ENCODE data around the gene SLC66A2. TPM values are rescaled to one million over a fixed set of nuclear protein-coding genes. Genes with fewer than 3 reads are reported as not detected.

SLC66A2 gene
- total and polyA plus RNA-seq, 2 of the 13 experiments (the other 11 are each of a cell fraction or from before 2014, with no cell fraction given) = 33.5 to 41.9 TPM

- TF ChIP-seq ZNF646 (CRISPR knock-in tag; IDR thresholded peaks at IDR 0.05) (no peak), NFYC (CRISPR knock-in tag; IDR thresholded peaks at IDR 0.05) (no peak), PAF1 (CRISPR knock-in tag; IDR thresholded peaks at IDR 0.05) (no peak), ZNF430 (CRISPR knock-in tag; IDR thresholded peaks at IDR 0.05) (no peak), ZNF350 (CRISPR knock-in tag; IDR thresholded peaks at IDR 0.05; ENCODE audit: borderline replicate concordance, low read depth) (no peak), ZNF850 (CRISPR knock-in tag; conservative IDR thresholded peaks at IDR 0.05) (no peak), ZNF44 (CRISPR knock-in tag; IDR thresholded peaks at IDR 0.05) (no peak), HMG20A (CRISPR knock-in tag; IDR thresholded peaks at IDR 0.05; ENCODE audit: borderline replicate concordance) (no peak), FLYWCH1 (CRISPR knock-in tag; IDR thresholded peaks at IDR 0.05) (no peak), SALL1 (CRISPR knock-in tag; IDR thresholded peaks at IDR 0.05) (peak; percentile 26; the same call in 1 of the 2 replicates), ZNF513 (CRISPR knock-in tag; conservative IDR thresholded peaks at IDR 0.05) (no peak), NR2F6 (IDR thresholded peaks at IDR 0.05) (no peak), NR2F6 (CRISPR knock-in tag; IDR thresholded peaks at IDR 0.05) (peak; percentile 25; the same call in 1 of the 2 replicates), CAMTA2 (CRISPR knock-in tag; IDR thresholded peaks at IDR 0.05; ENCODE audit: borderline replicate concordance) (no peak), RERE (CRISPR knock-in tag; IDR thresholded peaks at IDR 0.05; ENCODE audit: low read depth) (no peak), SATB2 (CRISPR knock-in tag; IDR thresholded peaks at IDR 0.05) (no peak)
- TF ChIP-seq, protein P1, sequence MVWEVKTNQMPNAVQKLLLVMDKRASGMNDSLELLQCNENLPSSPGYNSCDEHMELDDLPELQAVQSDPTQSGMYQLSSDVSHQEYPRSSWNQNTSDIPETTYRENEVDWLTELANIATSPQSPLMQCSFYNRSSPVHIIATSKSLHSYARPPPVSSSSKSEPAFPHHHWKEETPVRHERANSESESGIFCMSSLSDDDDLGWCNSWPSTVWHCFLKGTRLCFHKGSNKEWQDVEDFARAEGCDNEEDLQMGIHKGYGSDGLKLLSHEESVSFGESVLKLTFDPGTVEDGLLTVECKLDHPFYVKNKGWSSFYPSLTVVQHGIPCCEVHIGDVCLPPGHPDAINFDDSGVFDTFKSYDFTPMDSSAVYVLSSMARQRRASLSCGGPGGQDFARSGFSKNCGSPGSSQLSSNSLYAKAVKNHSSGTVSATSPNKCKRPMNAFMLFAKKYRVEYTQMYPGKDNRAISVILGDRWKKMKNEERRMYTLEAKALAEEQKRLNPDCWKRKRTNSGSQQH (CRISPR knock-in tag; IDR thresholded peaks at IDR 0.05; ENCODE audit: low read depth) = no peak
Observed at GRCh38 chr18:79935925-79936324, 15.5 kb downstream of the SLC66A2 start (continued).
